HG03565 (cell line): ENCODE measurements around the gene SHTN1.

Experiments used
- ATAC-seq: cut with Tn5 transposase; IDR thresholded peaks from one replicate; pipeline ENCODE4 v1.9.1; 2021; ENCODE audit warnings: mild to moderate bottlenecking, moderate library complexity; ENCODE audit not compliant: unreplicated experiment

SHTN1 gene

GRCh38 chr10:116873134-116873533 lies 131.9 kb downstream of the SHTN1 start:
- ATAC-seq = no peak

GRCh38 chr10:116870949-116871348 lies 134.0 kb downstream of the SHTN1 start:
- no peak for ATAC-seq

DNA sequence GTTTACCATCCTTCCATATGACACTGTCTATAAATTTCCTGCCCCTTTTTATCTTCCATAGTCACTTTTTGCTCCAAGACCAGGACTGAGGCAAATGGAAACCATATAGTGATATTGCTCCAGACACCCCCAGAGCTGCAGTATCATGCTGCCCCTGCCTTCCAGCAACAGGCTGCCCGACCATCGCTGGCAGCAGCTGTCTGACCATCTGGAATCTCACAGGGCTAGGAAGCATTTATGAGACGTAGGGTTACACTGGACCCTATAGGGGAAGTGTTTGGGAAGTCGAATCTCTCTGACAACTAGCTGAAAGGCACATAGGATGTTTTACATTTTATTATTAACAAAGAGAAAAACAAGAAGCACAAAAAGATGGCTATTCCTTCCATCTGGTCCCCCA lies 136.3 kb downstream of the SHTN1 start:
- ATAC-seq = no peak

DNA sequence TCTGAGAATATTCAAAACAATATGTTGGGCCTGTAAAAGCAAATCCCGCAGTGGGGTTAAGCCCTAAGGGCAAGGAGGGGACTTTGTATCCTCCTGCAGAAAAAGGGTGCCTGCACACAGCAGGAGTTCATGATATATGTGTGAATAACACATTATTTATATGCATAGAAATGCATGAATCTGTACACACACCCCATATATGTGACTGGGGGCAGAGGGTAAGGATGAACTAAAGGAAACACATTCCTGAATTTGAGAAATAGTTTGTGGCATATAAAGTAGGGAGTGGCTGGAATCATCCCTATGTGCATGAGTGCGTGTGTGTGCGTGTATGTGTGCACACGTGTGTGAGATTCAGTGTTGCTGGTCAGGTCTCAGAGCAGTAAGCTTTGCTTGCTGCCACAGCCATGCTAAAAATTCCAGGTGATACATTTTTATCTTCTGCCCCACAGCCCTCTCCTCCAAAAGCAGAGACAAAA lies 136.8 kb downstream of the SHTN1 start:
- no peak for ATAC-seq

GRCh38 chr10:116866987-116867595 lies 137.9 kb downstream of the SHTN1 start:
- no peak for ATAC-seq

- no peak for ATAC-seq
Observed at GRCh38 chr10:116866066-116866465, 138.9 kb downstream of the SHTN1 start.

- no peak for ATAC-seq
Observed at GRCh38 chr10:116864436-116864835, 140.6 kb downstream of the SHTN1 start.

GRCh38 chr10:116861796-116862195 lies 143.2 kb downstream of the SHTN1 start:
- no peak for ATAC-seq

DNA sequence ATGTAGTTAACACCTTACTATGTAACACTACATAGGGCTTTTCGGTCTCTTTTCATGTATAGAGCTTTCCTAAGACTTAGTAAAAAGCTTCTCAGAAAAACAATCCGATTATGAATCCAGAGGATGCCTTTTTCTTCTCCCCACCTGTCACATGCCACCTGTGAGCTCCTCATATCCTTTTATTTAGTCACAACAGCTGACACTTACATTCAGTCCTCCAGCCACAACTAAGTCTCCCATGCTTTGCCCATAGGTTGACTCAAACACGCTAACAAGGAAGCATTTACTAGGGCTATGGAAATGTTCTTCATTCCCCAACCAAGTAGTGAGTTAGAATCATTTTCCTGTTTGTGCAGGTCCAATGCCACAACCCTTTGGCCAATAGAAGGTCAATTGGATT lies 147.8 kb downstream of the SHTN1 start:
- ATAC-seq = no peak

GRCh38 chr10:116853701-116854100 lies 151.3 kb downstream of the SHTN1 start:
- no peak for ATAC-seq

DNA sequence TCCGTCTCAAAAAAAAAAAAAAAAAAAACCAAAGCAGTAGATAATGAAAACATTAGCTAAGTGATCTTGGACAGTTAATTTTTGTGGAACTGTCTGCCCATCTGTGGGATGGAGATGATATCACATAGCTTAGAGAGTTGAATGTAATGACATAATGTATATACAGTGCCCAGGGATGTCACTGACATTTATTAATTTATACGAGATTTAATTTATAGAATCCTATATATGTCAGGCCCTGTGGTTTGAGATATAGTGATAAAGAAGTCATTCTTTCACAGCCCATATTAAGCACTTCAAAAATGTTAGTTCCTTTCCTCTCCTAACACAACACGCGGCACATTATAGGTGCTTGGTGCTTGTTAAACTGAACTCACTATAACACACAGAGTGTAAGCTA lies 151.7 kb downstream of the SHTN1 start:
- no peak for ATAC-seq

DNA sequence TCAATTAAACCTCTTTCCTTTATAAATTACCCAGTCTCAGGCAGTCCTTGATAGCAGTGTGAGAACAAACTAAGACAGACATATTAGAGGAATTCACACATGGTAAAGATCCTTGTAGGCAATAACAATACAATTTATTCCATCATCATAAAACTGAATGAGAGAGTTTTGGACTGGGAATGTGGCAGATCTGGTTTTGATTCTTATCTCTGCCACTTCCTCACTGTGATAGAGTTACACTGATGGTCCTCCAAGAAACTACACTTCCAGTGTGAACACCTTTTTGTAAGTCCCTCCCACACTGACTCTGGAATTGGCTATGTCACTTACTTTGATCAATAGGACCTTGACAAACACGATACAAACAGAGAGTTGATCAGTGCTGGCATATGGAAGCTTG lies 152.7 kb downstream of the SHTN1 start:
- no peak for ATAC-seq

DNA sequence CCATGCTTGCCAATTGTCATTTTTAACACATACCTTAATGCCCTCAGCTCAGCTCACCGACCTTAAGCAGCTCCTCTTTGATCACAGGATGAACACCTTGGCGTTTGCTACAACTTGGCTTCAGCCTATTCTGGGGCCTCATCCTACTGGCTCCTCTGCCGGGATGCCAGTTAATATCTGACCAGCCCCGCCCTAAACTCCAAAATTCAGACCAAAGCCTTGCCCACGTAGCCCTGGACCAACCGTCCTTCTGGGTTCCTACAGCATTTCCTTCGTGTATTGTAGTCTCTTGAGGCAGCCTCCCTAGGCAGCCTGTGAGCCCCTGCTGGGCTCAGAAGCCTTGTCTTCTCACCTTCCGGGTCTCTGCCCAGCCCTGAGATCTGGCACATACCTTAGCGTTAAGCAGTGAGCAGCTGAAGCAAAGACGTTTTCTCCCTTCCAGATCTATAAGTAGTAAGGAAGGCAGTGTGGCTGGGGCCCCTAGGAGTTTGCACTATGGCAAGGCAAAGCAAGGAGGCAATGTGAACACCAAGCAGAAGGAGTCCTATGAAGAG lies 154.9 kb downstream of the SHTN1 start:
- no peak for ATAC-seq

DNA sequence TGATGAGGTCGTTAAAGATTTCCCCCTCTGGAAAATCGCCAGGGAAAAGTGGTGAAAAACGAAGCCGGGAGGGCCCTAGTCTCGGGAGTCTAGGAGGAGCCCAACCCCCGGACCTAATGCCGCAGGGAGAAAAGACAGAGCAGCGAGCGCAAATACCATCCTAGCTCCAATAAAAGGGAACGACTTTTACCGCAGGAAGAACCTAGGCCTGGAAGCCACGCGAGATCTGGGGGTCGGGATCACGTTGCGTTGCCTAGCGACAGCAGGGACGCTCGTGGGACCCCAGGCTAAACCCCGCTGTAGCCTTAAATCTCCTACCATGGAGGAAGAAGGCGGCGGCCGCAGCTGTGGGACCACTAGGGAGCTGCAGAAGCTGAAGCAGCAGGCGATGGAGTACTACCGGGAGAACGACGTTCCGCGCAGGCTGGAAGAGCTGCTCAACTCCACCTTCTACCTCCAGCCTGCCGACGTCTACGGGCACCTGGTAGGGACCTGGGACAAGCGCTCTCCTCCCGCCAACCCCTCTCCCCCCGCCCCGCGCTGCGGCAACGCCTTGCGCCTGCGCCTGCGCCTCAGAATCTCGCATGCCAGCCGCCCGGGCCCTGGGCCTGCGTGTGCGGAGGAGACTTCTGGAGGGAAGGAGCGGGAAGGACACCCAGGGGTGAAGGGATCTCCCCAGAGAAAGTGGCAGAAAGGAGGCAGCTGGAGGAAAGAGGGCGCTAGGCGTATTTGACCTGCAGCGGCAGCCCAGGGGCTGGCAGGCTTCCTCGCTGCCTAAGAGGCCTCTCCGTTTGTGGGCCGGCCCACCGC lies 155.5 kb downstream of the SHTN1 start, which contains the start of gene ENO4:
Gene ENO4, plus strand, starts transcription at position 252 of the 810 bp plus-strand sequence. Its CDS starts 68 bp downstream, at position 320.
- peak; percentile 30 for ATAC-seq

GRCh38 chr10:116848944-116849247 lies 156.1 kb downstream of the SHTN1 start:
- no peak for ATAC-seq

GRCh38 chr10:116848032-116848943 lies 156.7 kb downstream of the SHTN1 start:
- ATAC-seq = peak; percentile 77

DNA sequence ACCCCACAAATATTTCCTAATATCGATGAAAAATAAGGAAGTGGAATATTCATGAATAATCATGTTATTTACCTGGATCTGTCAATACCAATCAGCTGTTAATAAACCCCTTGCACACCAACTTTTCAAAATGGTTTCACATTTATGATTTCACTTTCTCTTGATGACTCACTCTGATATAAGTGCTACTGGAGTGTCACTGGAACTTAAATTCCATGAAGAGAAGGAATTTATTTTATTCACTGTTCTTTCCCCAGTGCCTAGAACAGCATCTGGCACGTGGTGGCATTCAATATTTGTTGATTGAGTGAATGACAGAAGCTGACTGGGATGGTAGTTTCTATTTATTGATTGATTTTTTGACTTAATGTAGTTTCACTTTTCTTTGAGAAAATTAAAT lies 159.2 kb downstream of the SHTN1 start:
- ATAC-seq = no peak

DNA sequence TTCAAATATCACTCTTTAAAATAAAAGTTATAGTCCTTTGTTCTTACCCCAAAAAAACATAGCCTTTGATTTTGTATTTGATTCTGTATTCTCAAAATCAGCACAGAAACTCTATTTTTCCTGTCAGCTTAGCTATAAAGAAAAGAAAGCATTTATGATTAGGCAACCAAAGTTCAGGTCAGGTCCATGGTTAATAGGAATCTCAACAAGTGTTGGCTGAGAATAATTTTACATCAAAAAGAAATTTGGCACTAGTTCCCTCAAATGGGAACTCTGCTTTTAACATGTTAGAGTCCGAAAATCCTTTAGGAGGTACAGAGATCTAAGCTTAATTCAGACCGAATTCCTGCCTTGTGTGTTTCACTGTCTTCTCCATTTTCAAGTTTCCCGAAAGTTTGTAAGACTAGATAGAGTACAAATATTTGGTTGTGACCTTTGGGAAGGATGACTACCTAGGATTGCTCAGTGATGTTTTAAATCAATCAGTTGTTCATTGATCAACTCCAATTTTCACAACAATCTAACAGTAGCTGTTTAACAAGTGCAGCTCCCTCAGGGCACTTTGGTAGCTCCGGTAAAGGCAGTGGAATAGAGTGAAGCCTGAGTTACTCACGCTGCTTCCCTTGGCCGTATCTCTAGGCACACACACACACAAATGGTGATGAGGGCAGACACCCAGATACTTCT lies 164.5 kb downstream of the SHTN1 start:
- no peak for ATAC-seq

DNA sequence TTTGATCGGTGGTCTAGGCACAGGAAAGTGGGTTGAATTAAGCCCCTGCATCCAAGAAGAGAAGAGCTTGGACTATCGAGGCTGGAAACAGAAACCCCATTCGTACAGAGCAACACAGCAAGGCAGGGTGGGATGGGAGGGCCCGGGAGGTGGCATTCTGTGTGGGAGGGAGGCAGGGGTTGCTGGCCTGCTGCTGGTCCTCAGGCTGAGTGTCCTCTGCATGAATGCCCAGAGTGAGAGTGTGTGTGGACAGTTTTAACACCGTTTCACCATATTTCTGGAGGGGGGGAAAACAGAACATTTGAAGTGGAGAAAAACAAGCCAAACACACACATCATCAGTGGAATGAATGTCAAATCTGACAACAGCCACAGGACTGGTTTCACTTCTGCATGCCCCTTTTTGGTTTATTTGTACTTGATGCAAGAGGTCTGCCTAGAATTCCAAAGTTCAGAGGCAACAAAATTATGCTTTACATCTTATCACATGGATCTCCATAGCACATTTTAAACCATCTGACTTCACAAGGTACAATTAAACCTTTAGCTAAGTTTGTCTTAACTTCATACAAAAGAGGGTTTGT lies 166.8 kb downstream of the SHTN1 start:
- peak; percentile 92 for ATAC-seq

DNA sequence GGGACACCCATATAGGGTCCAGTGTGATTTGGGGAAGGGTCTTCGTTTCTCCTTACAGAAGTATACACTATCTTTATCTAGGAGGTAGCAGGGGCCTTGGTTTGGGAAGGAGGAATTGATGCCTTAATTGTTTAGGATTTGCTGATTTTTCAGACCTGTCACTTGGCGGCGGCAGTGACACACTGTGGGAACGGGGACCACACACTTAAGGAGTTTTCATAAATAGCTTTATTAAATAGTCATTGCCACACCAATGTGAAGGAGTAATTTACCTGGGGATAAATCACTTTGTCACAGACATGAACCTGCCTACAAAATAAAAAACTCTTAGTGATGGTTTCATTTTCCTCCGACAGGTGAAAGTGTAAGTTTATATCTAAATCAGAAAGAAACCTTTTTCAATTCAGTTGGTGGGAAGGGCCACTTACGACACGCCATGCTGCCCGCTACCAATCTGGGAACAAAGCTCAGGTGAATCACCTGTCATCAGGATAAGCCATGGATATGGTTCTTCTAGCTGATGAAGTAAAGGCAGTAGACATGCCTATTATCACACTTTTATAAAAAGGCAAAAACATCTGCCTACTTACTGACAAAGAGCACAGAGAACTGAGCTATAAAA lies 168.0 kb downstream of the SHTN1 start:
- no peak for ATAC-seq
